Cardiac fibroblast (primary cell): ENCODE results near the gene KCNMA1.

Experiments used
- DNase-seq, 2 donors: peaks; one replicate each; pipeline versions ENCODE4 v3.0.0 to v3.0.0-alpha.2; 2010; ENCODE audit warnings: low read depth in 2 of 2
- H3K4me3 ChIP-seq, 2 donors: replicated peaks in 1 of 2; 1 replicate in 1 of 2; 2 replicates in 1 of 2; pipeline ENCODE4 v1.5.1; 2011; ENCODE audit warnings: low read depth in 2 of 2, low read length in 2 of 2, mild to moderate bottlenecking in 2 of 2, moderate library complexity in 1 of 2
- CTCF ChIP-seq: IDR thresholded peaks from one replicate; pipeline ENCODE4 v1.5.1; 2011; ENCODE audit warnings: low read depth, mild to moderate bottlenecking, low read length, inconsistent platforms

Gene KCNMA1

GRCh38 chr10:77091597-77092165 lies 545.9 kb downstream of the KCNMA1 start:
- DNase-seq, result no peak
- H3K4me3 ChIP-seq, result no peak overlapping the region
- TF ChIP-seq CTCF, result no peak

DNA sequence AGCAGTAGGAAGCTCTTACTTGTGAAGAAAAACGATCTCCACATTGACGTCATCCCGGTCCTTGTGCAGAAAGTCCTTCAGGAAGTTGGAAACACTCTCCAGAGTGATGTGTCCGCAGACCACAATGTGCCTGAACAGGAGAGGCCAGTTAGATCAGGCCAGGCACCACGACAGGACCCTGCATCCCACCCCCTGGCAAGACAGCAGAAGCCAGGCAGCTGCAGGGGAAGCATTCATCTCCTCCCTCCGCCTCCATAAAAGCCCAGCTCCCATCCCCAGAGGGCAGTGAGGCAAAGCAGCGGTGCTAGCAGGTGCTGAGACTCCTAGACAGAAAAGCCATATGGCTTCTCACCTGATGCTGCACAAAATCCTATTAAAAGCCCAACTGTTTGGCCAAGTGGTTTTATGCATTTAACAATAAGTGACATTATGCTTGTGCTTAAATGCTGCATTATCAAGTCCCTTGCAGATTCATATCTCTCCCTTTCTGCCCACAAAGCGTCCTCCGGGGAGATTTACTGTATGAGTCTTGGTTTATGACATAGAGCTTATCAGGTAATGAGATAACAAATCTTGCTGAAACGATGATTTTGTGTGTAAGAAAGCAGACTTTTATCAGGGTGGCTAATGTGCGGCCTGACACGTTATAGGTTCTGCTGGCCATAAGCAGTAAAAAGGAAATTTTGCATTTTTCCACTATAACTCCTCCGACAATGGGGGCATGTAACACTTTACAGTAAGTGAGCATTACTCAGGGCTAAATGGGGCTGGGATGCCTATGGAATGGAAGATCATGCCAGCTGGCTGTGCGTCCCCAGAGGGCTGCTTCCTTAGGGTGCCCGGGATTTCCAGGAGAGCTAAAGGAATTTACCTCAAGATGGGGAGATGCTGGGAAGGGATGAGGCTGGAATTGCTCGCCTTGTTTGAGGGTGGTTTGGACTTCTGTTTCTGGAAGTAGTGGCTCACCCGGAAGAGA lies 546.9 kb downstream of the KCNMA1 start:
- H3K4me3 ChIP-seq, result no peak overlapping the region
- no peak for DNase-seq
- no peak for TF ChIP-seq CTCF

DNA sequence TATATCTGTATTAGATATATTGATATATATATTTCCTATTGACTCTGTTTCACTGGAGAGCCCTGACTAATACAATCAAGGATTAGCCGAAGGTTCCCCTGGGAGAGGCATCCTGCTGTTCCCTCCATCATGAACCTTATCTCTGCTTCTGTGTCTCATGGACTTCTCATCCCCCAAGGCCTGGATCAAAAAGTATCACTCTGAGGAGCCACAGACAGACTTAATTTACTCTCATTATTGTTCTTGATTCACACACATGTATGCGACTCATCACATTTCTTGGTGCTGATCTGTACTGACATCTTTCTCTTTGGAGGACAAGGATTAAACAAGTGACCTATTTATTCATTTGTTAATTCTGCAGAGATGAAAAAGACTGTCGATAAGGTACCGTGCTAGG lies 550.2 kb downstream of the KCNMA1 start:
- DNase-seq, result peak in 1 of 2 donors; percentile 27
- no peak overlapping the region for H3K4me3 ChIP-seq
- TF ChIP-seq CTCF, result no peak

DNA sequence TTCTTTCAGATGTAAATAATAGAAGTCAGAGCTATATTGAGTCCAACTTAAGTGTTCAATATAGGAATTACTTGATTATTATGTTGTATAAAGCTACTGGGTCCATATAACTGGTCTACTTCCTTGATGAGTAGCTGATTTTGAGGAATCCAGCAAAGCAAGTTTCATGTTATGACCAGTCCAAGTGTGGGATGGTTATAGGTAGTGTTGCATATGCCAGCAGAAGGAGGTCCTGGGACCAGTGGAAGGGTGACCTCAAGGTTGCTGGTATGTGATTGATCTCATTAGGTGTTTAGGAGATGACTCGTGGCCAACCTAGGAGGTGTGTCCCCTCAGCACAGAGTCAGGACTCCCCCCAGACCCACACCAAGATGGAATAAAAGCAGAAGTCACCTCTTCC lies 551.5 kb downstream of the KCNMA1 start:
- DNase-seq, result no peak
- no peak for TF ChIP-seq CTCF
- H3K4me3 ChIP-seq, result no peak overlapping the region

DNA sequence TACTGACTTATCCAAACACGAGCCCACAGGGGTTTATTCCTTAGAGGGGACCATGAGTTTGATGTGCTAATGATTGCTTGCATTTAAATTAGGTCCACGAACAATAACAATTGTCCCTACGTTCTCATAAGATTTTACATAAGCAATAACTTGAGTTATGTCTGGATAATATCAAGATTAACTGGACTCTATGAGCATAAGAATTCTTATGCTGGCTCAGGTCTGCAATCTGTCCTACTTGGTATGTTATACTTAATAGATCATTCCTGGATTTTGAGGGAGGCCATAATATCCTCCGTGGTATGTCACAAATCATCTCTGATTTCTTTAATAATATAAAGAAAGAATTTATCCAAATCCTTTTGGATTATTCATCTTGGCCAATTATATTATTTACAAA lies 552.3 kb downstream of the KCNMA1 start:
- no peak for TF ChIP-seq CTCF
- DNase-seq, result no peak
- H3K4me3 ChIP-seq, result no peak overlapping the region

DNA sequence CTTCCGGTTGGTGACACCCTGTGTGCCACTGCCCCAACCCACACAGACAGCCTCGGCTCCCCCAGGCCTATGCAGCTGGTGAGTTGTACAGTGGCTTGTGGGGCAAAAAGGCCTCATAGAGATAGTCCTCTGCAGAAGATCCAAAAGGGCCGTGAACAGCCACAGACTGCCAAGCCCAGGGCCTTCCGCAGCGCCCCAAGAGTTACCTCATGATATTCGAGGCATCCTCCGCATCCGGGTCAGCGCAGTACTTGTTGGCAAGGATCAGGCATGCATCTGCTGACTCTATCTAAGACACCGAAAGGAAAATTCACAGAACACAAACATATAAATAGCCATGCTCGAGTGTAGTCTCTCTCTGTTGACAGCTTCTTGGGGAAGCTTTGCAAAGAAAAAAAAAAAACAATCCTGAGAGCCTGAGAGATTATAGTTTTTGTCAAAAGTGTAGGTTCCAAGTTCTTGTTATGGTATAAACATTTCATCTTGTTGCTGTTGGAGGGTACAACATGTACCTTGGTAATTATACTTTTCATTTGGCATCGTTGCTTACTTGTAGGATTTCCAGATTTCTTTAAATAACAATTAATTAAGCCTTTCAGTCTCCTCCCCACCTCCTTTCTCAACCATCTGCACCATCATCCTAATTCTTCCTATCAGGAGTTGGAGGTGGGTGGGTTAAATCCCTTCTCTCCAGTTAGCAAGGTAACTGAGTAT lies 553.0 kb downstream of the KCNMA1 start:
- DNase-seq, result peak in 1 of 2 donors; percentile 46
- H3K4me3 ChIP-seq, result no peak overlapping the region
- TF ChIP-seq CTCF, result no peak
